Lung (tissue), 12 donors: ENCODE results near the gene ARSB. TPM values are rescaled to one million over a fixed set of nuclear protein-coding genes. Genes with fewer than 3 reads are reported as not detected.

ENCODE experiments used
- ATAC-seq: fragments of 200-7000 bp; cut with Tn5 transposase; one replicate; pipeline ENCODE4 v1.9.1; 2020; ENCODE audit warnings: moderate number of reproducible peaks; ENCODE audit not compliant: insufficient read depth, low FRiP score
- DNase-seq, 3 donors: peaks; one replicate each; pipeline ENCODE4 v3.0.0-alpha.2; 2013 to 2017
- H3K27ac ChIP-seq, 2 donors: one replicate each; pipeline ENCODE4 v1.5.1; 2013; ENCODE audit warnings: mild to moderate bottlenecking in 2 of 2, moderate library complexity in 2 of 2, control low read depth in 1 of 2, inconsistent platforms in 1 of 2, low read depth in 1 of 2, low read length in 1 of 2
- H3K27me3 ChIP-seq, 3 donors: one replicate each; pipeline ENCODE4 v1.5.1; 2013; ENCODE audit warnings: low read length in 2 of 3; ENCODE audit not compliant: control insufficient read depth in 3 of 3, insufficient read depth in 3 of 3
- H3K36me3 ChIP-seq, 4 donors: one replicate each; pipeline ENCODE4 v1.5.1; 2013; ENCODE audit warnings: low read length in 4 of 4, mild to moderate bottlenecking in 1 of 4, moderate library complexity in 1 of 4; ENCODE audit not compliant: control insufficient read depth in 4 of 4, insufficient read depth in 4 of 4
- H3K4me1 ChIP-seq, 5 donors: one replicate each; pipeline ENCODE4 v1.5.1; 2013; ENCODE audit warnings: low read length in 5 of 5, mild to moderate bottlenecking in 2 of 5, moderate library complexity in 1 of 5; ENCODE audit not compliant: control insufficient read depth in 5 of 5, insufficient read depth in 5 of 5
- H3K4me3 ChIP-seq: one replicate; pipeline ENCODE4 v1.5.1; 2013; ENCODE audit warnings: mild to moderate bottlenecking, control low read depth, moderate library complexity
- H3K9ac ChIP-seq, 2 donors: one replicate each; pipeline ENCODE4 v1.5.1; 2013; ENCODE audit warnings: low read length in 2 of 2, control low read depth in 1 of 2; ENCODE audit not compliant: insufficient read depth in 1 of 2
- H3K9me3 ChIP-seq, 4 donors: one replicate each; pipeline ENCODE4 v1.5.1; 2013; ENCODE audit warnings: low read length in 3 of 4, mild to moderate bottlenecking in 1 of 4, moderate library complexity in 1 of 4; ENCODE audit not compliant: control insufficient read depth in 4 of 4, insufficient read depth in 3 of 4
- CTCF ChIP-seq: IDR thresholded peaks from 2 replicates; pipeline ENCODE4 v1.5.1; 2012; ENCODE audit warnings: mild to moderate bottlenecking; ENCODE audit errors: control extremely low read depth, extremely low read depth
- WGBS, 2 donors: extraction: QIAGEN DNeasy Blood & Tissue Kit; methylation state at CpG; one replicate each; pipeline ENCODE4 v1.1.7; 2013; 5-methylcytosine and 5-hydroxymethylcytosine counted together
- polyA plus RNA-seq, 2 donors: library from polyadenylated mRNA; stranded (reverse); fragments of 200-250 nt; gene quantifications; one replicate each; pipeline ENCODE4 v1.2.1, GENCODE V29; 2013
- total RNA-seq, 2 donors: library from RNA; depleted of rRNA in 1 of 2; stranded (reverse); fragments of >200 nt in 1 of 2; gene quantifications; one replicate each; pipeline ENCODE4 v1.2.1, GENCODE V29; 2014 to 2021
- donor health status: control.
- donor health status: control.
- donor health status: Bipolar disorder and iron deficiency.
- donor health status: healthy.
- donor health status: DM: yes; HTN: yes; CAD: no.

ARSB gene
- total and polyA plus RNA-seq, 4 donors: 3.2 to 17.3 (median 11.1) TPM

DNA sequence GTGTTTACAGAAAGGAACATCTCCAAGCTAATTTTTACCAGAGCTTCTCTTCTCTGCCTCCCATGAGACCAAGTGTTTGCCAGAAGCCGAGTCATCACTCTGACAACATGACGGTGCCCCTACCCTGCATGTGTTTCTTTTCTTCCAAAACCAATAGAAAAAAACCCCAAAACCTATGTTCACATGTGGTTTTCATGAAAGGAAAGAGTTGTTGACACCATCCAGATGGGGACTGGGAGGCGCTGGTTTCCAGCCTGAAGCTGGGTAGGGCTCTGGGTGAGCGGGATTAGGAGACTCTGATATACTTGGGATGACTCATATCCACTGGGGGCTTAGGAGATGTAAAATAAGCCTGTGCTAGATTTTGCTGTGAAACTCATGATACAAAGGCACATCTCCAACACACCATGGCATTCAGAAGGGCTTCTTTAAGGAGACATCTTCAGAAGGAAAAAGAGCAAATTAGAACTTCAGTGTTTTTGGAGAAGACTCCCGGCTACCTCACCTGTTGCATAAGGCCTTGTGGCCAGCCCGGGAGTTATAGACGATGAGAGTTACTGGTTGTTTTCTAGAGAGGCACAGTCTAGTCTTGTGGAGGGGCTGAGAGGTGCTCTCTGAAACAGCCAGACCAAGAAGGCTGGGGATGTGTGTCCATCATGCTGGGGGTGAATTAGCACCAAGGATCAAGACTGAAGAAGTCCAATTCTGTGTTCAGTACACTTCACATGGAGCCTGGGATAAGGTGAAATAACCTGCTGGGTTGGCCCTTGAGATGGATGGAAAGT lies 227.6 kb downstream of the ARSB start:
- ATAC-seq (no peak), DNase-seq (no peak)
- H3K4me3 ChIP-seq: no peak overlapping the region
- H3K4me1 ChIP-seq: no peaks in the 10 kb centered on the region
- H3K9ac ChIP-seq: no peak overlapping the region
- H3K27me3 ChIP-seq: no peaks in the 10 kb centered on the region
- no peaks in the 10 kb centered on the region for H3K36me3 ChIP-seq
- no peaks in the 10 kb centered on the region for H3K9me3 ChIP-seq
- 89 to 90% methylated on average over 7 of the region's 7 CpGs for WGBS, 2 donors
- H3K27ac ChIP-seq: no peak overlapping the region
- no peak for TF ChIP-seq CTCF

DNA sequence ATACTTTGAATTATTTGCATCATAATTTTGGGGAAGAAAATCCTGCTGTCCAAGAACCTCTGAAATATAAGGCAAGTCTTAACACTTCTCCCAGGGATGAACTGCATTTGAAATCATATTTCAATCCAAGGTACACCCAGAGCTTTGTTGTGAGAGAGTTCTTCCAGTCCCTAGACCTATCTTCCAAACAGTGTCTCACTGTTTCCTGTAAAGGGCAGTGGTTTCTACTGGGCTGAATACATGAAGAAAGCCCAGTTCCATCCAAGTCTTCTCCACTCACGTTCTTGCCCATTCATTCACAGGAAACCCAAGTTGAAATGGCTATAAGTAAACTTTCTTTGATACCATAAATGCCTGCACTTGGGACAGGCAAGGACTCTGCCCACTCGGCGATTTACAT lies 228.3 kb downstream of the ARSB start:
- no peaks in the 10 kb centered on the region for H3K4me1 ChIP-seq
- H3K9me3 ChIP-seq: no peaks in the 10 kb centered on the region
- no peaks in the 10 kb centered on the region for H3K27me3 ChIP-seq
- H3K36me3 ChIP-seq: no peaks in the 10 kb centered on the region
- no peak overlapping the region for H3K4me3 ChIP-seq
- 84 to 89% methylated on average over 3 of the region's 3 CpGs for WGBS, 2 donors
- H3K27ac ChIP-seq: no peak overlapping the region
- no peak for DNase-seq
- no peak overlapping the region for H3K9ac ChIP-seq
- ATAC-seq: no peak
- no peak for TF ChIP-seq CTCF

- no peak for ATAC-seq
These were observed 229.2 kb downstream of the ARSB start for GRCh38 chr5:78755822-78756429.

More at GRCh38 chr5:78755822-78756429, 229.2 kb downstream of the ARSB start:
- no peak for DNase-seq
- 76 to 78% methylated on average over 2 of the region's 2 CpGs for WGBS, 2 donors
- TF ChIP-seq CTCF: no peak
- Histone ChIP-seq H3K4me3 (no peak overlapping the region), H3K27me3 (no peaks in the 10 kb centered on the region), H3K9me3 (no peaks in the 10 kb centered on the region), H3K36me3 (no peaks in the 10 kb centered on the region), H3K4me1 (no peaks in the 10 kb centered on the region), H3K27ac (no peak overlapping the region), H3K9ac (no peak overlapping the region)
